Left colon (tissue), 2 donors: ENCODE results near the gene OR2T29. TPM values are rescaled to one million over a fixed set of nuclear protein-coding genes. Genes with fewer than 3 reads are reported as not detected.
"Not testable (repeated sequence)": the region's sequence is repeated elsewhere in the genome, so short reads cannot be mapped to it uniquely, and the experiment has no call there.

Experiments
- ATAC-seq: fragments of 200-7000 bp; cut with Tn5 transposase; one replicate; pipeline ENCODE4 v1.9.1; 2020; ENCODE audit warnings: mild to moderate bottlenecking, moderate library complexity
- DNase-seq, 2 donors: peaks; one replicate each; pipeline ENCODE4 v3.0.0-alpha.2; 2020
- intact Hi-C, 2 donors: fragments of 100-400 bp; cut with DNase I in 1 of 2; cut with micrococcal nuclease in 1 of 2; formaldehyde crosslinking; loops; one replicate each; pipeline versions ENCODE4 v1.11.2 to v1.14.0; 2022; cut with DNase I, micrococcal nuclease
- long read RNA-seq: library from polyadenylated mRNA; unstranded; transcript quantifications from one replicate; pipeline ENCODE4 v2.0.0, GENCODE V29; 2021
- total RNA-seq, 2 donors: library from RNA; stranded (reverse); fragmentation: NEBNext Ultra II Directional; extraction: Animal tissue kit (Norgen Biotek cat#: 25700); gene quantifications; one replicate each; pipeline ENCODE4 v1.2.1, GENCODE V29; 2021
- donor health status: DM: no; HTN: no; CAD: no.
- donor health status: DM: yes; HTN: yes; CAD: no.

Gene OR2T29
- total RNA-seq, result not detected
- long read RNA-seq, result 0 reads

GRCh38 chr1:248562672-248563071, at the start of gene OR2T29:
TSS of gene OR2T29 (minus strand) at chr1:248562772. CDS start at chr1:248559491, 3,281 bp downstream.
- intact Hi-C loops, DNase-seq, ATAC-seq: not testable (repeated sequence)

GRCh38 chr1:248611883-248612414, 49.4 kb upstream of the OR2T29 start:
- DNase-seq (no peak), ATAC-seq (no peak)
- intact Hi-C loops, result no loop called here

GRCh38 chr1:248610301-248610700, 47.7 kb upstream of the OR2T29 start:
- intact Hi-C loops, result no loop called here
- DNase-seq (no peak), ATAC-seq (no peak)

- ATAC-seq (no peak), DNase-seq (no peak)
- intact Hi-C loops, result no loop called here
These were observed 36.8 kb upstream of the OR2T29 start for GRCh38 chr1:248599396-248599795.

- intact Hi-C loops, result no loop called here
These were observed 35.0 kb upstream of the OR2T29 start, which contains the start of gene OR2T10 for GRCh38 chr1:248597589-248597988. TSS of gene OR2T10 (minus strand) at chr1:248597700. CDS start at chr1:248593768, 3,932 bp downstream.

GRCh38 chr1:248596615-248597014, 34.0 kb upstream of the OR2T29 start:
- intact Hi-C loops, result no loop called here
- ATAC-seq, result no peak
- DNase-seq, result no peak

More at GRCh38 chr1:248597589-248597988, 35.0 kb upstream of the OR2T29 start, which contains the start of gene OR2T10:
- DNase-seq (no peak), ATAC-seq (no peak)

GRCh38 chr1:248593226-248593625, 30.7 kb upstream of the OR2T29 start:
- ATAC-seq, result no peak
- intact Hi-C loops, result no loop called here
- DNase-seq, result no peak

- no peak for ATAC-seq
- DNase-seq, result no peak
- intact Hi-C loops, result no loop called here
These were observed 30.1 kb upstream of the OR2T29 start for GRCh38 chr1:248592655-248593054.

GRCh38 chr1:248590055-248590454, 27.5 kb upstream of the OR2T29 start:
- ATAC-seq, result no peak
- no peak for DNase-seq
- intact Hi-C loops, result no loop called here

- ATAC-seq, result no peak
- intact Hi-C loops, result no loop called here
These were observed 26.8 kb upstream of the OR2T29 start for GRCh38 chr1:248589334-248589733.

GRCh38 chr1:248585266-248585665, 22.7 kb upstream of the OR2T29 start:
- DNase-seq (no peak), ATAC-seq (no peak)
- intact Hi-C loops, result no loop called here

More at GRCh38 chr1:248589334-248589733, 26.8 kb upstream of the OR2T29 start:
- DNase-seq, result no peak

- intact Hi-C loops, result no loop called here
- DNase-seq, result no peak
- no peak for ATAC-seq
These were observed 13.8 kb upstream of the OR2T29 start for GRCh38 chr1:248576260-248576980.

- DNase-seq, intact Hi-C loops, ATAC-seq: not testable (repeated sequence)
These were observed 12.1 kb upstream of the OR2T29 start, which contains the start of gene OR2T34 for GRCh38 chr1:248574657-248575056. TSS of gene OR2T34 (minus strand) at chr1:248574757. CDS start at chr1:248574757, 0 bp downstream.

GRCh38 chr1:248573856-248574255, 11.3 kb upstream of the OR2T29 start:
- intact Hi-C loops, result not testable (repeated sequence)

GRCh38 chr1:248572049-248572448, 9.5 kb upstream of the OR2T29 start:
- DNase-seq, intact Hi-C loops, ATAC-seq: not testable (repeated sequence)

More at GRCh38 chr1:248573856-248574255, 11.3 kb upstream of the OR2T29 start:
- ATAC-seq, DNase-seq: not testable (repeated sequence)

- intact Hi-C loops, DNase-seq, ATAC-seq: not testable (repeated sequence)
These were observed 8.2 kb upstream of the OR2T29 start for GRCh38 chr1:248570811-248571210.

GRCh38 chr1:248569049-248569448, 6.5 kb upstream of the OR2T29 start:
- DNase-seq, ATAC-seq, intact Hi-C loops: not testable (repeated sequence)

- intact Hi-C loops, DNase-seq, ATAC-seq: not testable (repeated sequence)
These were observed 3.2 kb upstream of the OR2T29 start for GRCh38 chr1:248565530-248566373.

GRCh38 chr1:248551027-248551426, 11.5 kb downstream of the OR2T29 start:
- ATAC-seq, DNase-seq, intact Hi-C loops: not testable (repeated sequence)
